Iris pigment epithelial cell (primary cell): ENCODE measurements around the gene TMEM125.
A peak's percentile ranks its signal among the peaks of the same experiment; 100 is the strongest.

ENCODE experiments used
- DNase-seq: peaks from one replicate; pipeline ENCODE4 v3.0.0-alpha.2; 2011; ENCODE audit warnings: low read depth

Gene TMEM125

GRCh38 chr1:43274125-43274803 is 4.5 kb downstream of the TMEM125 start:
- DNase-seq, result peak; percentile 50

- DNase-seq, result no peak
Measured at GRCh38 chr1:43274804-43275180, 5.0 kb downstream of the TMEM125 start.

GRCh38 chr1:43275826-43276620 is 6.2 kb downstream of the TMEM125 start:
- DNase-seq, result no peak

- no peak for DNase-seq
Measured at GRCh38 chr1:43276673-43277072, 6.9 kb downstream of the TMEM125 start.

- no peak for DNase-seq
Measured at GRCh38 chr1:43277116-43277876, 7.5 kb downstream of the TMEM125 start.

- no peak for DNase-seq
Measured at GRCh38 chr1:43279161-43279560, 9.4 kb downstream of the TMEM125 start.

- DNase-seq, result no peak
Measured at GRCh38 chr1:43279666-43280065, 9.9 kb downstream of the TMEM125 start.

- DNase-seq, result no peak
Measured at GRCh38 chr1:43280692-43281091, 10.9 kb downstream of the TMEM125 start.

GRCh38 chr1:43282220-43283195 is 12.7 kb downstream of the TMEM125 start:
- DNase-seq, result no peak

GRCh38 chr1:43284065-43284464 is 14.3 kb downstream of the TMEM125 start:
- DNase-seq, result no peak

- no peak for DNase-seq
Measured at GRCh38 chr1:43284546-43285110, 14.8 kb downstream of the TMEM125 start.

- no peak for DNase-seq
Measured at GRCh38 chr1:43285269-43285990, 15.6 kb downstream of the TMEM125 start, which contains the start of gene C1orf210. Gene C1orf210, minus strand, starts transcription at chr1:43285581. Its CDS starts 2,311 bp downstream, at chr1:43283270.

- DNase-seq, result no peak
Measured at GRCh38 chr1:43286115-43286514, 16.3 kb downstream of the TMEM125 start.

GRCh38 chr1:43286533-43286932 is 16.8 kb downstream of the TMEM125 start:
- no peak for DNase-seq

GRCh38 chr1:43288058-43288784 is 18.4 kb downstream of the TMEM125 start:
- no peak for DNase-seq

GRCh38 chr1:43288785-43289706 is 19.3 kb downstream of the TMEM125 start:
- no peak for DNase-seq

GRCh38 chr1:43292216-43292615 is 22.4 kb downstream of the TMEM125 start:
- DNase-seq, result no peak

- DNase-seq, result no peak
Measured at GRCh38 chr1:43292679-43293078, 22.9 kb downstream of the TMEM125 start.

- DNase-seq, result no peak
Measured at GRCh38 chr1:43293176-43293575, 23.4 kb downstream of the TMEM125 start.
